Bronchial epithelial cell (primary cell): ENCODE measurements around the gene ALPG. TPM values are rescaled to one million over a fixed set of nuclear protein-coding genes. Genes with fewer than 3 reads are reported as not detected.
A peak's percentile ranks its signal among the peaks of the same experiment; 100 is the strongest.
"Not testable (repeated sequence)": the region's sequence is repeated elsewhere in the genome, so short reads cannot be mapped to it uniquely, and the experiment has no call there.

Experiments used
- DNase-seq: peaks from one replicate; pipeline ENCODE4 v3.0.0-alpha.2; 2010; ENCODE audit warnings: low read depth
- FAIRE-seq: peaks from 2 replicates; lab custom pipeline; 2011; peaks lifted over from hg19 to GRCh38; lab: Jason Lieb, UNC
- H3K27me3 ChIP-seq: 2 replicates; pipeline ENCODE4 v1.5.1; 2011; ENCODE audit warnings: low read length; ENCODE audit not compliant: control insufficient read depth, insufficient read depth
- H3K36me3 ChIP-seq: 2 replicates; pipeline ENCODE4 v1.5.1; 2011; ENCODE audit warnings: low read length; ENCODE audit not compliant: control insufficient read depth, insufficient read depth
- H3K4me3 ChIP-seq: 2 replicates; pipeline ENCODE4 v1.5.1; 2011; ENCODE audit warnings: mild to moderate bottlenecking, low read depth, low read length, control low read depth
- total RNA-seq: library from RNA; depleted of rRNA; stranded (reverse); fragments of >200 nt; gene quantifications from 2 replicates; pipeline ENCODE4 v1.2.1, GENCODE V29; 2014
- TF ChIP-seq, protein P1 (sequence below): IDR thresholded peaks from 2 replicates; pipeline ENCODE4 v1.5.1; 2011; ENCODE audit warnings: mild to moderate bottlenecking, moderate library complexity, low read length, control low read depth, inconsistent platforms; ENCODE audit not compliant: insufficient read depth, severe bottlenecking

ALPG gene
- total RNA-seq, 1 donor from 2014 or later, result not detected

DNA sequence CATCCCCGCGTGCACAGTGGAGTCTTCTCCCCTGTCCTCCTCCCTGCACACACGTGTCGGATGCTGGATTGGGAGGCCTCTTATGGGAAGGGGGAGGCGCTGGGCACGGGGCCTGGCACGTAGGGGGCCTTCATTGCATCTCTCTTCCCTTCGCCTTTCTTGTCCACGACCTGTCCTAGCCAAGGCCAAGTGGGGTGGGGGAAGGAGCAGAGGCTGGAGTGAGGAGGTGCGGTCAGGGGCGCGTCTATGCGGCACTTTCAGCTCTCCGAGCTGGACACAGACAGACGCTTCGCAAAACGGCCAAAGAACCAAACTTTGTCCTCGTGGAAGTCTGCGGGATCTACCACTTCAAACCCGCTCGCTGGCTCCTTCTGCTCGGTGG is 13.4 kb downstream of the ALPG start:
- Histone ChIP-seq H3K4me3 (no peak overlapping the region), H3K27me3 (peaks cover 41% of the 10 kb centered on the region), H3K36me3 (no peaks in the 10 kb centered on the region)
- FAIRE-seq, result no peak
- TF ChIP-seq, protein P1, sequence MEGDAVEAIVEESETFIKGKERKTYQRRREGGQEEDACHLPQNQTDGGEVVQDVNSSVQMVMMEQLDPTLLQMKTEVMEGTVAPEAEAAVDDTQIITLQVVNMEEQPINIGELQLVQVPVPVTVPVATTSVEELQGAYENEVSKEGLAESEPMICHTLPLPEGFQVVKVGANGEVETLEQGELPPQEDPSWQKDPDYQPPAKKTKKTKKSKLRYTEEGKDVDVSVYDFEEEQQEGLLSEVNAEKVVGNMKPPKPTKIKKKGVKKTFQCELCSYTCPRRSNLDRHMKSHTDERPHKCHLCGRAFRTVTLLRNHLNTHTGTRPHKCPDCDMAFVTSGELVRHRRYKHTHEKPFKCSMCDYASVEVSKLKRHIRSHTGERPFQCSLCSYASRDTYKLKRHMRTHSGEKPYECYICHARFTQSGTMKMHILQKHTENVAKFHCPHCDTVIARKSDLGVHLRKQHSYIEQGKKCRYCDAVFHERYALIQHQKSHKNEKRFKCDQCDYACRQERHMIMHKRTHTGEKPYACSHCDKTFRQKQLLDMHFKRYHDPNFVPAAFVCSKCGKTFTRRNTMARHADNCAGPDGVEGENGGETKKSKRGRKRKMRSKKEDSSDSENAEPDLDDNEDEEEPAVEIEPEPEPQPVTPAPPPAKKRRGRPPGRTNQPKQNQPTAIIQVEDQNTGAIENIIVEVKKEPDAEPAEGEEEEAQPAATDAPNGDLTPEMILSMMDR, result no peak
- no peak for DNase-seq

DNA sequence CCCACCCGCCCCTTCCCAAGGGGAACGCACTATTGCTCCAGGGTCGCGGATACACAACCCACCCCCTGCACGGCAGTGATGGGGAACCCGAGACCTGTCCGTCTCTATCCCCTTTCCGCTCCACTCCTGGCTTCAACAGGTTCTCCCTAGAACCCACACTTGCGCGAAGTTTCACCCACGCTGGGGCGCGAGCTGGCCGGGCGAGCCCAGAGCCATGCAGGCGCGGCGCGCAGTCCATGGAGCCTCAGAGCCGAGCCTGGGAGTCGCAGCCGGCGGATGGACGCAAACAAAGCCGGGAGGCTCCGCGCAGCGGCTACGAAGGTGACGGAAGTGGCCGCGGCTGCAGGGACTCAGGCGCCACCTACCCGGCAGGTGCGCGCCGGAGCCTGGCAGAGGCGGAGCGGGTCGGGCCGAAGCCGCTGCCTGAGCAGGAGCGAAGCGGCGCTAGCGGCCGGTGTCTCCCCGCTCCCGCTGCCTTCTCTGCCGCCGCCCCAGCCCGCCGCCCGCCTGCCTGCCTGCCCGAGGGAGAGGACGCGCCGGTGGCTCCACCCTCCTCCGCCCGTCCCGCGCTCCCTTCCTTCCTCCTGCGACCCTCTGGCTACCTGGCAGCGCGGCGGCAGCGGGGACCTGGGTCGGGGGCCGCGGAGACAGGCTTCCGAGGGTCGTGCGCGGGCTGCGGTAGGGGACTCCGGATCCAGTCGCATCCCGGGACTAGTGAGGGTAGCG is 14.0 kb downstream of the ALPG start:
- Histone ChIP-seq H3K36me3 (no peaks in the 10 kb centered on the region), H3K4me3 (peak overlapping the region; percentile 20), H3K27me3 (peaks cover 41% of the 10 kb centered on the region)
- FAIRE-seq, result no peak
- peak; percentile 3 for DNase-seq
- TF ChIP-seq, protein P1, result no peak

DNA sequence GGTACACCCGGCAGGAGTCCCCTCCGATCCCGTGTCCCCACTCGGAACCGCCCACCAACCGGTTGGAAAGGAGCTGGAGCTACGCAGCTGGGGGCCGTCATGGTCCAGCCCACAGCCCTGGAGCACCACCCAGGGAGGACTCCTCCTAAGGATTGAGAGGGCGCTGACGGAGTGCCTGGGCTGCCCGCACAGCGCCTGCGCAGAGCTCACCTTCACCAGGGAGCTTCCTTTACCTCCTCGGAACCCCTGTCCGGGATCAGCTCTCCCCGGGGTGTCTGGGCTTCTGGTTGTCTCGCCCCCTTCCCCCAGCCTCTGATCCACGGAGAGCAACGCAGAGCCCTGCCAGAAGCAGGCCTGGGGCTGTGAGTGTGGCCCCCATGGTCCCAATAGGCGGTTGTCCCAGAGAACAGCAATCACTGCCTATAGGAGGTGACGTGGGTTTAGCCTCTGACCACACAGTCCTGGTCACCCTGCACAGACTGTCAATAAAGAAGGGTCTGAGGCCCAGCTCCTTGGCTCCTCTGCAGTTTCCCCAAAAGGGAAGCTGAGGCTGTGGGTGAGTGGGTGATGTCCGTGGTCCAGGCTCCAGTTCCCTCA is 14.6 kb downstream of the ALPG start:
- TF ChIP-seq, protein P1, result no peak
- DNase-seq, result no peak
- peak overlapping the region; percentile 20 for H3K4me3 ChIP-seq
- no peaks in the 10 kb centered on the region for H3K36me3 ChIP-seq
- FAIRE-seq, result no peak
- peaks cover 39% of the 10 kb centered on the region for H3K27me3 ChIP-seq

DNA sequence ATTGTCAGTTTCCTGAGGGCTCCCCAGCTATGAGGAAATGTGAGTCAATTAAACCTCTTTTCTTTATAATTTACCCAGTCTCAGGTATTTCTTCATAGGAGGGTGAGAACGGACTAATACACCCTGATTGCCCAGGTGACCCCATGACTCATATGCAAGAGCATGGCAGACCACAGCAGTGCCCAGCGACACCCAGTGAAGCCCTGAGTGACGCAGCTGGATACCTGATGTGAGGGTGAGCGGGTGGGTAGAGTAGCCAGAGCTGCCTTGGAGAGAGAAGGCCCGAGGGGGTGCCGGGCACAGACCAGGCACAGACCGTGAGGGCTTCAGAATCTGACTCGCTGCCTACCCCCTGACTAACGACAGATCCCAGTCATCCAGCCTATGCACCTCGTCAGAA is 15.4 kb downstream of the ALPG start:
- no peak for DNase-seq
- TF ChIP-seq, protein P1, result no peak
- Histone ChIP-seq H3K27me3 (peaks cover 39% of the 10 kb centered on the region), H3K36me3 (no peaks in the 10 kb centered on the region), H3K4me3 (no peak overlapping the region)
- no peak for FAIRE-seq

DNA sequence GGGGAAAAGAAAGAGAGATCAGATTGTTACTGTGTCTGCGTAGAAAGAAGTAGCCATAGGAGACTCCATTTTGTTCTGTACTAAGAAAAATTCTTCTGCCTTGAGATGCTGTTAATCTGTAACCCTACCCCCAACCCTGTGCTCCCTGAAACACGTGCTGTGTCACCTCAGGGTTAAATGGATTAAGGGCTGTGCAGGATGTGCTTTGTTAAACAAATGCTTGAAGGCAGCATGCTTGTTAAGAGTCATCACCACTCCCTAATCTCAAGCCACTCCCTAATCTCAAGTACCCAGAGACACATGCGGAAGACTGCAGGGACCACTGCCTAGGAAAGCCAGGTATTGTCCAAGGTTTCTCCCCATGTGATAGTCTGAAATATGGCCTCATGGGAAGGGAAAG is 16.4 kb downstream of the ALPG start:
- H3K4me3 ChIP-seq, DNase-seq, FAIRE-seq, H3K36me3 ChIP-seq: not testable (repeated sequence)
- peaks cover 34% of the 10 kb centered on the region for H3K27me3 ChIP-seq

DNA sequence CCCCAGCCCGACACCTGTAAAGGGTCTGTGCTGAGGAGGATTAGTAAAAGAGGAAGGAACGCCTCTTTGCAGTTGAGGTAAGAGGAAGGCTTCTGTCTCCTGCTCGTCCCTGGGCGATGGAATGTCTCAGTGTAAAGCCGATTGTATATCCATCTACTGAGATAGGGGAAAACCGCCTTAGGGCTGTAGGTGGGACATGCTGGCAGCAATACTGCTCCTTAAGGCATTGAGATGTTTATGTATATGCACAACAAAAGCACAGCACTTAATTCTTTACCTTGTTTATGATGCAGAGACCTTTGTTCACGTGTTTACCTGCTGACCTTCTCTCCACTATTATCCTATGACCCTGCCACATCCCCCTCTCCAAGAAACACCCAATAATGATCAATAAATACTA is 16.8 kb downstream of the ALPG start:
- not testable (repeated sequence) for FAIRE-seq, H3K36me3 ChIP-seq, H3K4me3 ChIP-seq, DNase-seq
- H3K27me3 ChIP-seq, result peaks cover 30% of the 10 kb centered on the region
